DND-41 (cell line): ENCODE measurements around the gene UNC13C.

Source experiments
- ATAC-seq: fragments of 200-7000 bp; cut with Tn5 transposase; 3 replicates; pipeline ENCODE4 v1.9.1; 2021; ENCODE audit warnings: low read depth; ENCODE audit not compliant: insufficient read depth
- DNase-seq: peaks from one replicate; pipeline ENCODE4 v3.0.0-alpha.2; 2020
- H2AFZ ChIP-seq: 2 replicates; pipeline ENCODE4 v1.6.0; 2012; ENCODE audit warnings: low read depth, low read length
- H3K27ac ChIP-seq: 2 replicates; pipeline ENCODE4 v1.5.1; 2012; ENCODE audit warnings: low read length, inconsistent platforms
- H3K27me3 ChIP-seq: fragments of 200-600 bp; sonication (generic); 2 replicates; pipeline ENCODE4 v1.6.0; 2012; ENCODE audit warnings: low read length, mild to moderate bottlenecking, inconsistent platforms; ENCODE audit not compliant: insufficient read depth, poor library complexity
- H3K36me3 ChIP-seq: 2 replicates; pipeline ENCODE4 v1.5.1; 2012; ENCODE audit warnings: low read length, inconsistent platforms; ENCODE audit not compliant: insufficient read depth
- H3K4me1 ChIP-seq: 2 replicates; pipeline ENCODE4 v1.5.1; 2012; ENCODE audit warnings: mild to moderate bottlenecking, low read length; ENCODE audit not compliant: insufficient read depth
- H3K4me2 ChIP-seq: 2 replicates; pipeline ENCODE4 v1.6.0; 2012; ENCODE audit warnings: mild to moderate bottlenecking, moderate library complexity, low read length, inconsistent platforms; ENCODE audit not compliant: insufficient read depth
- H3K4me3 ChIP-seq, 2 experiments: fragments of 200-600 bp in 1 of 2; shearing (Covaris generic) in 1 of 2; 2 replicates each; pipeline ENCODE4 v1.5.1; 2012 to 2016; ENCODE audit warnings: inconsistent platforms in 2 of 2, low read length in 2 of 2, mild to moderate bottlenecking in 2 of 2, low read depth in 1 of 2, moderate library complexity in 1 of 2
- H3K79me2 ChIP-seq: 2 replicates; pipeline ENCODE4 v1.6.0; 2012; ENCODE audit warnings: low read length, inconsistent platforms; ENCODE audit not compliant: insufficient read depth
- H3K9ac ChIP-seq: 2 replicates; pipeline ENCODE4 v1.6.0; 2012; ENCODE audit warnings: low read depth, mild to moderate bottlenecking, inconsistent platforms, low read length, moderate library complexity
- H3K9me3 ChIP-seq: 2 replicates; pipeline ENCODE4 v1.5.1; 2012; ENCODE audit warnings: low read length, moderate library complexity, mild to moderate bottlenecking, inconsistent platforms; ENCODE audit not compliant: insufficient read depth, severe bottlenecking
- H4K20me1 ChIP-seq: 2 replicates; pipeline ENCODE4 v1.6.0; 2012; ENCODE audit warnings: low read length; ENCODE audit not compliant: insufficient read depth
- CTCF ChIP-seq: IDR thresholded peaks from 2 replicates; pipeline ENCODE4 v1.5.1; 2012; ENCODE audit warnings: borderline replicate concordance, low read length, moderate library complexity, mild to moderate bottlenecking; ENCODE audit not compliant: poor library complexity, severe bottlenecking; ENCODE audit errors: extremely low read depth
- EZH2 ChIP-seq: IDR thresholded peaks from 3 replicates; pipeline ENCODE4 v1.6.1; 2012; ENCODE audit warnings: borderline replicate concordance, low read depth, mild to moderate bottlenecking, moderate library complexity, low read length, inconsistent platforms; ENCODE audit not compliant: severe bottlenecking

The UNC13C gene

DNA sequence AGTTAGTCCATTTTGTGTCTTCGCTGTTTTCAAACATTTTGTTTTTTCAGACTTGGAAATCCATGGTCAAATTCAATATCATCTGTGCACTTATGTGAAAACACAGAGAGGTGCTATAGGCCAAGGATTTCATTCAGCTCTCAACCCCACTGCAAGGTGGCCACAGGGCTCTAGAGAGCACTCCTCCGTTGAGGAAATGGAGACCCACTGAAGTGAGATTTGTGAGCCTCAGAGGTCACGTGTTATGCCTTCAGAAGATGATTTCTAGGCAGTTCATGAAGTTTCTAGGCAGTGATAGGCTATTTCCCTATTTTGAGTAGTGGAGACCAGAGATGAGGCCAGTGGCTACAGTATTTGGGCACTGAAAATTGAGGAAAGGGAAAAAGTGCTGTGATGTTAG is 88.2 kb downstream of the UNC13C start:
- Histone ChIP-seq H3K4me3 (no peak overlapping the region), H2AFZ (no peak overlapping the region), H3K4me2 (no peak overlapping the region), H3K27ac (no peak overlapping the region), H3K36me3 (no peaks in the 10 kb centered on the region), H3K27me3 (no peaks in the 10 kb centered on the region), H3K79me2 (no peaks in the 10 kb centered on the region), H3K9me3 (no peaks in the 10 kb centered on the region), H4K20me1 (no peaks in the 10 kb centered on the region), H3K4me1 (no peaks in the 10 kb centered on the region), H3K9ac (no peak overlapping the region)
- no peak for TF ChIP-seq EZH2
- no peak for TF ChIP-seq CTCF
- no peak for DNase-seq
- ATAC-seq: no peak

GRCh38 chr15:54082836-54083492 is 104.7 kb downstream of the UNC13C start:
- no peak overlapping the region for H2AFZ ChIP-seq
- ATAC-seq (peak; percentile 55; the same call in 2 of the 3 replicates), DNase-seq (peak; percentile 35)
- no peaks in the 10 kb centered on the region for H3K79me2 ChIP-seq
- no peak for TF ChIP-seq EZH2
- TF ChIP-seq CTCF: peak; percentile 81
- H3K4me3 ChIP-seq: no peak overlapping the region
- no peak overlapping the region for H3K27ac ChIP-seq
- H3K4me1 ChIP-seq: no peaks in the 10 kb centered on the region
- no peaks in the 10 kb centered on the region for H3K36me3 ChIP-seq
- no peak overlapping the region for H3K4me2 ChIP-seq
- no peaks in the 10 kb centered on the region for H4K20me1 ChIP-seq
- H3K9ac ChIP-seq: no peak overlapping the region
- H3K9me3 ChIP-seq: no peaks in the 10 kb centered on the region
- H3K27me3 ChIP-seq: no peaks in the 10 kb centered on the region

GRCh38 chr15:54083501-54083900 is 105.3 kb downstream of the UNC13C start:
- Histone ChIP-seq H3K79me2 (no peaks in the 10 kb centered on the region), H3K9me3 (no peaks in the 10 kb centered on the region), H4K20me1 (no peaks in the 10 kb centered on the region), H3K9ac (no peak overlapping the region), H3K27ac (no peak overlapping the region), H2AFZ (no peak overlapping the region), H3K27me3 (no peaks in the 10 kb centered on the region), H3K4me3 (no peak overlapping the region), H3K4me1 (no peaks in the 10 kb centered on the region), H3K36me3 (no peaks in the 10 kb centered on the region), H3K4me2 (no peak overlapping the region)
- ATAC-seq: no peak
- TF ChIP-seq CTCF: no peak
- no peak for TF ChIP-seq EZH2
- DNase-seq: no peak

GRCh38 chr15:54083991-54084390 is 105.8 kb downstream of the UNC13C start:
- H3K36me3 ChIP-seq: no peaks in the 10 kb centered on the region
- H3K27me3 ChIP-seq: no peaks in the 10 kb centered on the region
- no peak overlapping the region for H2AFZ ChIP-seq
- DNase-seq: no peak
- no peak for ATAC-seq
- H4K20me1 ChIP-seq: no peaks in the 10 kb centered on the region
- H3K4me1 ChIP-seq: no peaks in the 10 kb centered on the region
- no peak overlapping the region for H3K9ac ChIP-seq
- no peak for TF ChIP-seq CTCF
- TF ChIP-seq EZH2: no peak
- no peaks in the 10 kb centered on the region for H3K79me2 ChIP-seq
- H3K4me3 ChIP-seq: no peak overlapping the region
- no peaks in the 10 kb centered on the region for H3K9me3 ChIP-seq
- H3K4me2 ChIP-seq: no peak overlapping the region
- H3K27ac ChIP-seq: no peak overlapping the region
